SU-DHL-6 (cell line): Measurements from ENCODE around the gene KIAA1958.

Experiments
- H2AFZ ChIP-seq: fragments of 200-600 bp; sonication (generic); 2 replicates; pipeline ENCODE4 v1.6.1; 2014; ENCODE audit warnings: low read depth, mild to moderate bottlenecking, moderate library complexity, mixed read lengths, antibody characterized with exemption, low read length; ENCODE audit not compliant: severe bottlenecking
- H3F3A ChIP-seq: fragments of 200-600 bp; shearing (Covaris generic); 2 replicates; pipeline ENCODE4 v1.6.0; 2016; ENCODE audit warnings: antibody characterized with exemption, mild to moderate bottlenecking; ENCODE audit not compliant: insufficient read depth
- H3K27ac ChIP-seq: fragments of 200-600 bp; sonication (generic); 2 replicates; pipeline ENCODE4 v1.5.1; 2016; ENCODE audit warnings: low read depth, mild to moderate bottlenecking, low read length, moderate library complexity, mixed read lengths
- H3K27me3 ChIP-seq: fragments of 200-600 bp; sonication (generic), shearing (Covaris generic); 2 replicates; pipeline ENCODE4 v1.6.0; 2014; ENCODE audit warnings: mild to moderate bottlenecking, low read length
- H3K36me3 ChIP-seq: fragments of 200-600 bp; sonication (generic); 2 replicates; pipeline ENCODE4 v1.6.1; 2014; ENCODE audit warnings: mild to moderate bottlenecking, low read length, mixed read lengths
- H3K4me2 ChIP-seq: fragments of 300-600, 200-600 bp; shearing (Covaris generic), sonication (generic); 2 replicates; pipeline ENCODE4 v1.6.0; 2014; ENCODE audit warnings: low read length, low read depth, mild to moderate bottlenecking; ENCODE audit not compliant: poor library complexity, severe bottlenecking
- H3K4me3 ChIP-seq: fragments of 200-600 bp; sonication (generic); 2 replicates; pipeline ENCODE4 v1.5.1; 2014; ENCODE audit warnings: antibody characterized with exemption, low read length, mild to moderate bottlenecking, mixed read lengths; ENCODE audit not compliant: insufficient read depth, poor library complexity, severe bottlenecking
- H3K79me2 ChIP-seq: fragments of 200-600 bp; sonication (generic); 2 replicates; pipeline ENCODE4 v1.6.1; 2014; ENCODE audit warnings: mild to moderate bottlenecking, low read length, moderate library complexity; ENCODE audit not compliant: insufficient read depth
- H3K9ac ChIP-seq: fragments of 200-600 bp; sonication (generic); 2 replicates; pipeline ENCODE4 v1.7.0; 2014; ENCODE audit warnings: mild to moderate bottlenecking, low read length
- H3K9me2 ChIP-seq: fragments of 200-600 bp; sonication (generic); replicated peaks from 2 replicates; pipeline ENCODE4 v1.6.1; 2014; ENCODE audit warnings: low read length; ENCODE audit not compliant: insufficient read depth
- H3K9me3 ChIP-seq: fragments of 200-600 bp; sonication (generic); 2 replicates; pipeline ENCODE4 v1.6.1; 2014; ENCODE audit warnings: low read length, mixed read lengths; ENCODE audit not compliant: insufficient read depth
- H4K20me1 ChIP-seq: fragments of 200-600 bp; sonication (generic); 2 replicates; pipeline ENCODE4 v1.6.1; 2014; ENCODE audit warnings: low read depth, mild to moderate bottlenecking, antibody characterized with exemption, low read length, moderate library complexity, mixed read lengths
- EZH2phosphoT487 ChIP-seq: fragments of 200-600 bp; sonication (generic), shearing (Covaris generic); conservative IDR thresholded peaks from 2 replicates; pipeline ENCODE4 v1.6.1; 2018; ENCODE audit warnings: mild to moderate bottlenecking, antibody characterized with exemption, low read length, moderate library complexity, mixed read lengths
- TF ChIP-seq, protein P1 (sequence below): fragments of 200-600 bp; sonication (generic); IDR thresholded peaks from one replicate; pipeline ENCODE4 v1.5.1; 2017; ENCODE audit warnings: antibody characterized with exemption, mild to moderate bottlenecking, low read length, moderate library complexity; ENCODE audit not compliant: insufficient read depth, poor library complexity, severe bottlenecking

KIAA1958 gene

GRCh38 chr9:112694706-112695555 lies 208.3 kb downstream of the KIAA1958 start:
- Histone ChIP-seq H4K20me1 (0 out of 2 replicates have a peak, but pooled peaks cover 4% of the 10 kb centered on the region), H3K9me2 (no peaks in the 10 kb centered on the region), H3F3A (no peaks in the 10 kb centered on the region), H3K9me3 (no peaks in the 10 kb centered on the region), H3K79me2 (no peaks in the 10 kb centered on the region), H3K4me3 (no peak overlapping the region), H3K27ac (no peak overlapping the region), H3K4me2 (no peak overlapping the region), H3K9ac (no peak overlapping the region), H2AFZ (no peak overlapping the region), H3K36me3 (no peaks in the 10 kb centered on the region; the same call in 1 of the 2 replicates), H3K27me3 (no peaks in the 10 kb centered on the region)
- TF ChIP-seq, protein P1, sequence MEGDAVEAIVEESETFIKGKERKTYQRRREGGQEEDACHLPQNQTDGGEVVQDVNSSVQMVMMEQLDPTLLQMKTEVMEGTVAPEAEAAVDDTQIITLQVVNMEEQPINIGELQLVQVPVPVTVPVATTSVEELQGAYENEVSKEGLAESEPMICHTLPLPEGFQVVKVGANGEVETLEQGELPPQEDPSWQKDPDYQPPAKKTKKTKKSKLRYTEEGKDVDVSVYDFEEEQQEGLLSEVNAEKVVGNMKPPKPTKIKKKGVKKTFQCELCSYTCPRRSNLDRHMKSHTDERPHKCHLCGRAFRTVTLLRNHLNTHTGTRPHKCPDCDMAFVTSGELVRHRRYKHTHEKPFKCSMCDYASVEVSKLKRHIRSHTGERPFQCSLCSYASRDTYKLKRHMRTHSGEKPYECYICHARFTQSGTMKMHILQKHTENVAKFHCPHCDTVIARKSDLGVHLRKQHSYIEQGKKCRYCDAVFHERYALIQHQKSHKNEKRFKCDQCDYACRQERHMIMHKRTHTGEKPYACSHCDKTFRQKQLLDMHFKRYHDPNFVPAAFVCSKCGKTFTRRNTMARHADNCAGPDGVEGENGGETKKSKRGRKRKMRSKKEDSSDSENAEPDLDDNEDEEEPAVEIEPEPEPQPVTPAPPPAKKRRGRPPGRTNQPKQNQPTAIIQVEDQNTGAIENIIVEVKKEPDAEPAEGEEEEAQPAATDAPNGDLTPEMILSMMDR, result no peak
- no peak for TF ChIP-seq EZH2phosphoT487

- no peak for TF ChIP-seq EZH2phosphoT487
- TF ChIP-seq, protein P1, result no peak
- Histone ChIP-seq H4K20me1 (0 out of 2 replicates have a peak, but pooled peaks cover 4% of the 10 kb centered on the region), H3K9me3 (no peaks in the 10 kb centered on the region), H3K27ac (no peak overlapping the region), H3K79me2 (no peaks in the 10 kb centered on the region), H3K9me2 (no peaks in the 10 kb centered on the region), H3F3A (no peaks in the 10 kb centered on the region), H2AFZ (no peak overlapping the region), H3K4me3 (no peak overlapping the region), H3K36me3 (no peaks in the 10 kb centered on the region), H3K27me3 (no peaks in the 10 kb centered on the region), H3K9ac (no peak overlapping the region), H3K4me2 (no peak overlapping the region)
These were observed 209.8 kb downstream of the KIAA1958 start for GRCh38 chr9:112696461-112696860.

GRCh38 chr9:112699230-112699629 lies 212.6 kb downstream of the KIAA1958 start:
- Histone ChIP-seq H3K27ac (no peak overlapping the region), H3K4me3 (no peak overlapping the region), H3K9me2 (no peaks in the 10 kb centered on the region), H3F3A (no peaks in the 10 kb centered on the region), H3K4me2 (peak overlapping the region; percentile 37), H3K36me3 (no peaks in the 10 kb centered on the region), H3K79me2 (peaks cover 6% of the 10 kb centered on the region), H3K9me3 (no peaks in the 10 kb centered on the region), H3K9ac (no peak overlapping the region), H2AFZ (no peak overlapping the region), H4K20me1 (0 out of 2 replicates have a peak, but pooled peaks cover 4% of the 10 kb centered on the region), H3K27me3 (no peaks in the 10 kb centered on the region)
- TF ChIP-seq, protein P1, result no peak
- no peak for TF ChIP-seq EZH2phosphoT487
